Measurements from ENCODE around the gene MRPS27. TPM values are rescaled to one million over a fixed set of nuclear protein-coding genes. Genes with fewer than 3 reads are reported as not detected.

Gene MRPS27
- total RNA-seq, 4 donors from 2014 or later: 32.8 to 55.0 (median 44.0) TPM

GRCh38 chr5:72221541-72221940 lies 98.5 kb downstream of the MRPS27 start:
- intact Hi-C loops (cut with DNase I; ENCODE audit: low total_unique reads): no loop called here
- TF ChIP-seq CTCF (IDR thresholded peaks at IDR 0.05) (no peak), POLR2A (IDR thresholded peaks at IDR 0.05) (no peak)
- no peak overlapping the region for H3K4me3 ChIP-seq (ENCODE audit: low read depth, poor library complexity, severe bottlenecking)
- WGBS, 2 donors: 79 to 96% methylated on average over 4 of the region's 4 CpGs
- DNase-seq (ENCODE audit: low spot score in 2 of 2): no peak

- 94 to 97% methylated on average over 1 of the region's 1 CpG for WGBS, 2 donors
- intact Hi-C loops (cut with DNase I; ENCODE audit: low total_unique reads): no loop called here
- TF ChIP-seq CTCF (IDR thresholded peaks at IDR 0.05) (no peak), POLR2A (IDR thresholded peaks at IDR 0.05) (no peak)
- H3K4me3 ChIP-seq (ENCODE audit: low read depth, poor library complexity, severe bottlenecking): no peak overlapping the region
- DNase-seq (ENCODE audit: low spot score in 2 of 2): no peak
Observed at GRCh38 chr5:72221099-72221498, 98.9 kb downstream of the MRPS27 start.

- TF ChIP-seq POLR2A (IDR thresholded peaks at IDR 0.05) (no peak), CTCF (IDR thresholded peaks at IDR 0.05) (no peak)
- 92% methylated on average over 3 of the region's 3 CpGs for WGBS, 2 donors
- H3K4me3 ChIP-seq (ENCODE audit: low read depth, poor library complexity, severe bottlenecking): no peak overlapping the region
- intact Hi-C loops (cut with DNase I; ENCODE audit: low total_unique reads): no loop called here
- no peak for DNase-seq (ENCODE audit: low spot score in 2 of 2)
Observed at GRCh38 chr5:72216756-72217155, 103.3 kb downstream of the MRPS27 start.

- 90 to 92% methylated on average over 4 of the region's 4 CpGs for WGBS, 2 donors
- DNase-seq (ENCODE audit: low spot score in 2 of 2): no peak
- no peak for TF ChIP-seq CTCF (IDR thresholded peaks at IDR 0.05)
- TF ChIP-seq POLR2A (IDR thresholded peaks at IDR 0.05): no peak
Observed at GRCh38 chr5:72214168-72214567, 105.9 kb downstream of the MRPS27 start.

GRCh38 chr5:72213482-72213881 lies 106.6 kb downstream of the MRPS27 start:
- DNase-seq (ENCODE audit: low spot score in 2 of 2): no peak
- WGBS, 2 donors: 97% methylated on average over 4 of the region's 4 CpGs
- TF ChIP-seq POLR2A (IDR thresholded peaks at IDR 0.05) (no peak), CTCF (IDR thresholded peaks at IDR 0.05) (no peak)
- intact Hi-C loops (cut with DNase I; ENCODE audit: low total_unique reads): no loop called here
- H3K4me3 ChIP-seq (ENCODE audit: low read depth, poor library complexity, severe bottlenecking): no peak overlapping the region

More at GRCh38 chr5:72214168-72214567, 105.9 kb downstream of the MRPS27 start:
- intact Hi-C loops (cut with DNase I; ENCODE audit: low total_unique reads): no loop called here
- no peak overlapping the region for H3K4me3 ChIP-seq (ENCODE audit: low read depth, poor library complexity, severe bottlenecking)

GRCh38 chr5:72212171-72212570 lies 107.9 kb downstream of the MRPS27 start:
- 93 to 97% methylated on average over 2 of the region's 2 CpGs for WGBS, 2 donors
- DNase-seq (ENCODE audit: low spot score in 2 of 2): no peak
- intact Hi-C loops (cut with DNase I; ENCODE audit: low total_unique reads): no loop called here
- H3K4me3 ChIP-seq (ENCODE audit: low read depth, poor library complexity, severe bottlenecking): no peak overlapping the region
- TF ChIP-seq CTCF (IDR thresholded peaks at IDR 0.05): no peak
